Mesenchymal stem cell (in vitro differentiated cells and primary cell): Measurements from ENCODE around the gene UBXN1.
A peak's percentile ranks its signal among the peaks of the same experiment; 100 is the strongest.

ENCODE experiments used
- DNase-seq: peaks from one replicate; pipeline ENCODE4 v3.0.0-alpha.2; 2013
- H2AFZ ChIP-seq: one replicate; pipeline ENCODE4 v1.6.1; 2013; ENCODE audit warnings: low read depth, mild to moderate bottlenecking, control low read depth, inconsistent platforms, low read length, moderate library complexity
- H2AK5ac ChIP-seq: 2 replicates; pipeline ENCODE4 v1.6.1; 2013; ENCODE audit warnings: low read length, moderate library complexity, mild to moderate bottlenecking, inconsistent platforms; ENCODE audit not compliant: severe bottlenecking
- H2BK120ac ChIP-seq: one replicate; pipeline ENCODE4 v1.6.1; 2013; ENCODE audit warnings: low read depth, mild to moderate bottlenecking, inconsistent platforms, low read length, moderate library complexity
- H2BK12ac ChIP-seq, 2 experiments: one replicate each; pipeline ENCODE4 v1.6.1; 2013; ENCODE audit warnings: inconsistent platforms in 2 of 2, low read length in 2 of 2, mild to moderate bottlenecking in 2 of 2, moderate library complexity in 2 of 2, control low read depth in 1 of 2
- H2BK15ac ChIP-seq: one replicate; pipeline ENCODE4 v1.6.1; 2013; ENCODE audit warnings: mild to moderate bottlenecking, low read depth, inconsistent platforms; ENCODE audit not compliant: poor library complexity, severe bottlenecking
- H2BK5ac ChIP-seq: 2 replicates; pipeline ENCODE4 v1.6.1; 2013; ENCODE audit warnings: low read depth, mild to moderate bottlenecking, low read length, control low read depth, inconsistent platforms; ENCODE audit not compliant: poor library complexity, severe bottlenecking
- H3K14ac ChIP-seq, 2 experiments: one replicate each; pipeline ENCODE4 v1.6.1; 2013; ENCODE audit warnings: inconsistent platforms in 2 of 2, low read length in 2 of 2, control low read depth in 1 of 2, mild to moderate bottlenecking in 1 of 2, moderate library complexity in 1 of 2
- H3K18ac ChIP-seq, 2 experiments: one replicate each; pipeline ENCODE4 v1.6.1; 2013; ENCODE audit warnings: inconsistent platforms in 2 of 2, low read length in 2 of 2, control low read depth in 1 of 2, low read depth in 1 of 2, mild to moderate bottlenecking in 1 of 2
- H3K23ac ChIP-seq, 2 experiments: one replicate each; pipeline ENCODE4 v1.6.1; 2013; ENCODE audit warnings: inconsistent platforms in 2 of 2, low read length in 2 of 2, mild to moderate bottlenecking in 2 of 2, moderate library complexity in 2 of 2, control low read depth in 1 of 2
- H3K27ac ChIP-seq: 2 replicates; pipeline ENCODE4 v1.5.1; 2013; ENCODE audit warnings: mild to moderate bottlenecking, moderate library complexity, low read length, control low read depth, inconsistent platforms; ENCODE audit not compliant: poor library complexity, severe bottlenecking
- H3K27me3 ChIP-seq, 2 experiments: 2 replicates each; pipeline versions ENCODE4 v1.6.1 to v1.7.0; 2013; ENCODE audit warnings: low read length in 2 of 2, mild to moderate bottlenecking in 2 of 2, moderate library complexity in 2 of 2, control low read depth in 1 of 2, inconsistent platforms in 1 of 2; ENCODE audit not compliant: control insufficient read depth in 1 of 2, insufficient read depth in 1 of 2
- H3K36me3 ChIP-seq, 2 experiments: 2 replicates each; pipeline versions ENCODE4 v1.6.1 to v1.7.0; 2013; ENCODE audit warnings: low read length in 2 of 2, control low read depth in 1 of 2, inconsistent platforms in 1 of 2, low read depth in 1 of 2, mild to moderate bottlenecking in 1 of 2; ENCODE audit not compliant: insufficient read depth in 2 of 2, control insufficient read depth in 1 of 2
- H3K4ac ChIP-seq, 2 experiments: one replicate each; pipeline ENCODE4 v1.6.1; 2013; ENCODE audit warnings: inconsistent platforms in 2 of 2, low read length in 2 of 2, mild to moderate bottlenecking in 2 of 2, moderate library complexity in 2 of 2, control low read depth in 1 of 2, low read depth in 1 of 2
- H3K4me1 ChIP-seq: 2 replicates; pipeline ENCODE4 v1.6.1; 2013; ENCODE audit warnings: low read depth, low read length, control low read depth; ENCODE audit not compliant: control insufficient read depth, insufficient read depth
- H3K4me2 ChIP-seq: 2 replicates; pipeline ENCODE4 v1.6.1; 2013; ENCODE audit warnings: low read length, mild to moderate bottlenecking, inconsistent platforms; ENCODE audit not compliant: poor library complexity, severe bottlenecking
- H3K4me3 ChIP-seq, 2 experiments: 2 replicates each; pipeline versions ENCODE4 v1.5.1 to v1.7.0; 2013; ENCODE audit warnings: low read length in 2 of 2, mild to moderate bottlenecking in 2 of 2, control low read depth in 1 of 2, low read depth in 1 of 2; ENCODE audit not compliant: insufficient read depth in 1 of 2
- H3K79me1 ChIP-seq: replicated peaks from 2 replicates; pipeline ENCODE4 v1.6.1; 2013; ENCODE audit warnings: mild to moderate bottlenecking, control low read depth, low read length, inconsistent platforms; ENCODE audit not compliant: poor library complexity, severe bottlenecking
- H3K9ac ChIP-seq: 2 replicates; pipeline ENCODE4 v1.7.0; 2013; ENCODE audit warnings: mild to moderate bottlenecking, low read length, moderate library complexity
- H3K9me3 ChIP-seq: 2 replicates; pipeline ENCODE4 v1.7.0; 2013; ENCODE audit warnings: mild to moderate bottlenecking, low read length; ENCODE audit not compliant: control insufficient read depth
- H4K8ac ChIP-seq: one replicate; pipeline ENCODE4 v1.6.1; 2013; ENCODE audit warnings: inconsistent platforms, mild to moderate bottlenecking, low read length, moderate library complexity
- H4K91ac ChIP-seq: one replicate; pipeline ENCODE4 v1.6.1; 2013; ENCODE audit warnings: mild to moderate bottlenecking, low read length, inconsistent platforms
- WGBS: methylation state at CpG from one replicate; pipeline ENCODE4 v1.1.7; 2013; ENCODE audit warnings: mixed read lengths; 5-methylcytosine and 5-hydroxymethylcytosine counted together

The UBXN1 gene

GRCh38 chr11:62716206-62716605, 37.3 kb upstream of the UBXN1 start:
- Histone ChIP-seq H3K27ac (no peak overlapping the region), H2BK5ac (no peak overlapping the region), H3K14ac (no peak overlapping the region), H2BK12ac (no peak overlapping the region), H2AFZ (no peak overlapping the region), H3K18ac (no peak overlapping the region), H3K36me3 (peaks cover 58 to 94% of the 10 kb centered on the region in 2 experiments), H4K91ac (no peak overlapping the region), H3K27me3 (no peaks in the 10 kb centered on the region), H2AK5ac (no peak overlapping the region), H3K4ac (no peak overlapping the region), H3K4me3 (no peak overlapping the region), H3K4me1 (peaks cover 11% of the 10 kb centered on the region), H3K9ac (no peak overlapping the region), H4K8ac (no peak overlapping the region), H3K9me3 (no peaks in the 10 kb centered on the region), H3K4me2 (no peak overlapping the region), H3K23ac (no peak overlapping the region), H3K79me1 (peaks cover 13% of the 10 kb centered on the region), H2BK15ac (no peak overlapping the region), H2BK120ac (no peak overlapping the region)
- WGBS: 93% methylated on average over 5 of the region's 5 CpGs
- DNase-seq: no peak

DNA sequence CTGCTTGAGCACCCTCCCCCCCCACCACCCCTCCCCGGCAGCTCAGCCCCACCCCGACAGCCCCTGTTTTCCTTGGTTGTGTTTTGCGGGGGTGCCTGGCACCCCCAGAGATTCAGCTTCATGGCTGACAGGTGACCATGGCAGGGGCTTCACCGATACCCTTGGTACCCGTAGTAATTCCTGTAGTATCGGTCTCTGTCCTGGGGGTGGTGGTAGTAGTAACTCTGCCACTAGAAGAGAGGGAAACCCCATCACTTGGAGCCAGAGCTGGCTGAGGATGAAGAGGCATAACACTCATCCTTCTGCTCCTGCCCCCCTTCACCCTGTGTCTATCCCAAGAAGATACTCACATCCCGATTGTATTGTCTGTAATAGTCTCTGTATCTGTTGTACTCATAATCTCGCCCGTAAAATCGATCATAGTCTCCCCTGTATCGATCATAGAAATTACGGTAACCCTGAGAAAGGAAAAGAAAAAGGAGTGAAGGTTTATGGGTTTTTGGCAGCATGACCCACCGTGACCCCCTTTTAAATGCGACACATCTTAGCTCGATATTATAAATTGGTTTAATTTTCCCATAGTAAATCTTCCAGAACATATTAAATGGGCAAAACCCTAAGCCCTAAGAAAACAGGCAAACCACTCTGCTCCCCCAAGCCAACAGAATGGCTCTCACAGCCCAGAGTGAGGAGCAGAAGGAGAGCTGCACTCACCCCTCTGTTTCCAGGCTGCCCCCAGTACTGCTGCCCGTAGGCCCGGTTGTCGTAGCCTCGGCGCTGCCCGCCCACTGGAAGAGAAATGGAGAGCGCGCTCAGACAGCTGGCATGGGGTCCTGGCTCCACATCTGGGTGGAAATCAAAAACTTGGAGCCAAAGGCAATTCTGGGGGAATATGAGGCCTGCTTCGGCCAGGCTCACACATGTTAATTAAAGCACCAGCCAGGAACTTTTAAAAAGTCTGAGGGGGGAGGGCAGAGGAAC, 36.6 kb upstream of the UBXN1 start:
- no peak overlapping the region for H3K23ac ChIP-seq
- H3K27me3 ChIP-seq: no peaks in the 10 kb centered on the region
- H3K14ac ChIP-seq: no peak overlapping the region
- no peak overlapping the region for H3K4me2 ChIP-seq
- no peak overlapping the region for H3K18ac ChIP-seq
- no peak overlapping the region for H2AFZ ChIP-seq
- no peak overlapping the region for H4K91ac ChIP-seq
- H2BK5ac ChIP-seq: no peak overlapping the region
- H3K4me1 ChIP-seq: peaks cover 11% of the 10 kb centered on the region
- no peak overlapping the region for H2BK12ac ChIP-seq
- H2BK15ac ChIP-seq: no peak overlapping the region
- H3K79me1 ChIP-seq: peaks cover 13% of the 10 kb centered on the region
- 99% methylated on average over 21 of the region's 24 CpGs for WGBS
- no peak overlapping the region for H2BK120ac ChIP-seq
- H3K4me3 ChIP-seq: no peak overlapping the region
- peaks cover 64 to 92% of the 10 kb centered on the region in 2 experiments for H3K36me3 ChIP-seq
- H3K9ac ChIP-seq: no peak overlapping the region
- DNase-seq: no peak
- no peaks in the 10 kb centered on the region for H3K9me3 ChIP-seq
- no peak overlapping the region for H4K8ac ChIP-seq
- H3K4ac ChIP-seq: no peak overlapping the region
- peak overlapping the region; percentile 28 for H2AK5ac ChIP-seq
- no peak overlapping the region for H3K27ac ChIP-seq

- no peaks in the 10 kb centered on the region for H3K27me3 ChIP-seq
- WGBS: 100% methylated on average over 1 of the region's 2 CpGs
- no peak overlapping the region for H2AFZ ChIP-seq
- no peak overlapping the region for H4K91ac ChIP-seq
- peak overlapping the region; percentile 36 for H3K4me2 ChIP-seq
- no peak for DNase-seq
- no peak overlapping the region for H3K23ac ChIP-seq
- no peak overlapping the region for H3K18ac ChIP-seq
- peaks cover 14% of the 10 kb centered on the region for H3K79me1 ChIP-seq
- H3K4me3 ChIP-seq: no peak overlapping the region
- peak overlapping the region; percentile 33 for H3K9ac ChIP-seq
- H3K36me3 ChIP-seq: peaks cover 55 to 78% of the 10 kb centered on the region in 2 experiments
- no peak overlapping the region for H2AK5ac ChIP-seq
- no peak overlapping the region for H2BK5ac ChIP-seq
- no peak overlapping the region for H2BK12ac ChIP-seq
- no peak overlapping the region for H2BK120ac ChIP-seq
- no peak overlapping the region for H3K4ac ChIP-seq
- no peaks in the 10 kb centered on the region for H3K9me3 ChIP-seq
- H2BK15ac ChIP-seq: no peak overlapping the region
- H4K8ac ChIP-seq: no peak overlapping the region
- H3K4me1 ChIP-seq: peaks cover 24% of the 10 kb centered on the region
- peak overlapping the region; percentile 76 for H3K27ac ChIP-seq
- H3K14ac ChIP-seq: no peak overlapping the region
Observed at GRCh38 chr11:62713343-62713742, 34.5 kb upstream of the UBXN1 start.

DNA sequence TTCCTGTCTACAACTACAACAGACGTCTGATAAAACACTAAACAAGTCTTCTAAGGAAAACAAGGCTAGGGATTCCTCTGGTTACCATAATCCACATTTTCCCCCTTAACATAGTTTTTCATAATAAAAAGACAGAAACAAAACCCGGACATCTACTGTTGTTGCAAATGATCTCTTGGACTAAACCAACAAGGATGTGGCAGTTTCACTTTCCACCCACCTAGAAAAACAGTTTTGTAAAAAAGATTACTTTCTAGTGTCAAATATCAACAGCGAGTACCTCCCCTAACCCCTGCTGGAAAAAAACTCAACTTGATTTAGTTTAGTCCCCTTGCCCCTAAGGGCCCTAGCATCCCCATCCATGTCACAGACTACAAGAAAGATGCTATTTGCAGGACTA, 34.0 kb upstream of the UBXN1 start:
- Histone ChIP-seq H2AFZ (no peak overlapping the region), H3K79me1 (peaks cover 16% of the 10 kb centered on the region), H2AK5ac (no peak overlapping the region), H3K4me1 (peaks cover 26% of the 10 kb centered on the region), H2BK120ac (no peak overlapping the region), H2BK5ac (no peak overlapping the region), H3K4me3 (no peak overlapping the region), H3K9ac (peak overlapping the region; percentile 33), H3K4ac (no peak overlapping the region), H3K14ac (no peak overlapping the region), H3K4me2 (no peak overlapping the region), H2BK12ac (no peak overlapping the region), H2BK15ac (no peak overlapping the region), H3K23ac (no peak overlapping the region), H3K27ac (peak overlapping the region; percentile 66), H3K18ac (no peak overlapping the region), H4K91ac (no peak overlapping the region), H3K27me3 (no peaks in the 10 kb centered on the region), H3K9me3 (no peaks in the 10 kb centered on the region), H3K36me3 (peaks cover 59 to 74% of the 10 kb centered on the region in 2 experiments), H4K8ac (no peak overlapping the region)
- 94% methylated on average over 3 of the region's 3 CpGs for WGBS
- DNase-seq: no peak
